Middle frontal gyrus (tissue), 1 donor: Measurements from ENCODE around the gene KRTAP6-2.

Source experiments
- DNase-seq: peaks from one replicate; pipeline ENCODE4 v3.0.0-alpha.2; 2015; ENCODE audit warnings: low spot score; ENCODE audit errors: extremely low spot score

KRTAP6-2 gene

GRCh38 chr21:30598802-30599201 is at the start of gene KRTAP6-2:
KRTAP6-2 (minus strand) TSS chr21:30598902; CDS start chr21:30598874, 28 bp downstream.
- no peak for DNase-seq

- DNase-seq, result no peak
Measured at GRCh38 chr21:30646904-30647414, 48.3 kb upstream of the KRTAP6-2 start.

- DNase-seq, result no peak
Measured at GRCh38 chr21:30642564-30642963, 43.9 kb upstream of the KRTAP6-2 start, which contains the start of gene KRTAP20-3. KRTAP20-3 (plus strand) TSS chr21:30642864.

GRCh38 chr21:30638686-30639085 is 40.0 kb upstream of the KRTAP6-2 start:
- DNase-seq, result no peak

GRCh38 chr21:30634906-30635305 is 36.2 kb upstream of the KRTAP6-2 start, which contains the start of gene KRTAP20-2:
KRTAP20-2 (plus strand) TSS chr21:30635206; CDS start chr21:30635264, 58 bp downstream.
- DNase-seq, result no peak

GRCh38 chr21:30629200-30629599 is 30.5 kb upstream of the KRTAP6-2 start:
- no peak for DNase-seq

- no peak for DNase-seq
Measured at GRCh38 chr21:30628109-30628508, 29.4 kb upstream of the KRTAP6-2 start.

GRCh38 chr21:30625449-30626165 is 26.9 kb upstream of the KRTAP6-2 start:
- DNase-seq, result no peak

- no peak for DNase-seq
Measured at GRCh38 chr21:30623362-30623761, 24.7 kb upstream of the KRTAP6-2 start.

- no peak for DNase-seq
Measured at GRCh38 chr21:30620522-30620921, 21.8 kb upstream of the KRTAP6-2 start, which contains the start of gene KRTAP20-4. KRTAP20-4 (plus strand) TSS chr21:30620627.

GRCh38 chr21:30620080-30620479 is 21.4 kb upstream of the KRTAP6-2 start:
- no peak for DNase-seq

GRCh38 chr21:30616125-30616524 is 17.4 kb upstream of the KRTAP6-2 start, which contains the start of gene KRTAP20-1:
KRTAP20-1 (plus strand) TSS chr21:30616425; CDS start chr21:30616455, 30 bp downstream.
- DNase-seq, result no peak

GRCh38 chr21:30615199-30615598 is 16.5 kb upstream of the KRTAP6-2 start:
- DNase-seq, result no peak

- DNase-seq, result no peak
Measured at GRCh38 chr21:30613836-30614235, 15.1 kb upstream of the KRTAP6-2 start, which contains the start of gene KRTAP6-1. KRTAP6-1 (minus strand) TSS chr21:30613930; CDS start chr21:30613904, 26 bp downstream.

GRCh38 chr21:30612132-30612531 is 13.4 kb upstream of the KRTAP6-2 start:
- DNase-seq, result no peak

GRCh38 chr21:30605968-30606367 is 7.3 kb upstream of the KRTAP6-2 start:
- DNase-seq, result no peak

- no peak for DNase-seq
Measured at GRCh38 chr21:30600787-30601186, 2.1 kb upstream of the KRTAP6-2 start, which contains the start of gene KRTAP22-1. KRTAP22-1 (plus strand) TSS chr21:30601087.

GRCh38 chr21:30592140-30592539 is 6.6 kb downstream of the KRTAP6-2 start, which contains the start of gene KRTAP6-3:
KRTAP6-3 (plus strand) TSS chr21:30592440; CDS start chr21:30592446, 6 bp downstream.
- no peak for DNase-seq

- DNase-seq, result no peak
Measured at GRCh38 chr21:30590297-30590696, 8.4 kb downstream of the KRTAP6-2 start, which contains the start of gene KRTAP22-2. KRTAP22-2 (minus strand) TSS chr21:30590397.

- DNase-seq, result no peak
Measured at GRCh38 chr21:30582870-30583269, 15.8 kb downstream of the KRTAP6-2 start.

- DNase-seq, result no peak
Measured at GRCh38 chr21:30580132-30580531, 18.6 kb downstream of the KRTAP6-2 start.

GRCh38 chr21:30579346-30579745 is 19.4 kb downstream of the KRTAP6-2 start:
- peak; percentile 20 for DNase-seq
